K562 (cell line): Measurements from ENCODE around the gene USP24. TPM values are rescaled to one million over a fixed set of nuclear protein-coding genes. Genes with fewer than 3 reads are reported as not detected.

Experiments
- ATAC-seq: fragments of 200-7000 bp; cut with Tn5 transposase; 3 replicates; pipeline ENCODE4 v1.9.1; 2020; ENCODE audit warnings: moderate library complexity
- BruUV-seq: library from RNA; stranded (reverse); fragments of 400-500 nt; replicated peaks from 2 replicates; lab custom pipeline; 2021; lab: Mats Ljungman, UMichigan
- CTCF ChIA-PET: fragments of 300-600 bp; formaldehyde crosslinking; extraction: SDS; loops from one replicate; lab custom pipeline; 2021; ENCODE audit warnings: low intra/inter-chr PET ratio; lab: Yijun Ruan, JAX
- POLR2A ChIA-PET: fragments of 300-600, 350-650 bp; sonication (Branson Sonifier 250); formaldehyde crosslinking; extraction: SDS; loops from one replicate; lab custom pipeline; 2021; ENCODE audit warnings: antibody characterized with exemption, inconsistent platforms; lab: Yijun Ruan, JAX
- DNase-seq, 4 experiments: peaks; one replicate each; pipeline versions ENCODE4 v3.0.0 to v3.0.0-alpha.2; 2011 to 2018; ENCODE audit warnings: low spot score in 3 of 4, mixed read lengths in 3 of 4; ENCODE audit errors: extremely low read depth in 1 of 4
- FAIRE-seq: peaks from 2 replicates; lab custom pipeline; 2011; peaks lifted over from hg19 to GRCh38; lab: Jason Lieb, UNC
- H2AFZ ChIP-seq: 2 replicates; pipeline ENCODE4 v1.6.0; 2011; ENCODE audit warnings: low read depth, low read length, control low read depth, inconsistent platforms
- H3K27ac ChIP-seq: fragments of 200-600 bp; 3 replicates; pipeline ENCODE4 v1.8.0; 2011; ENCODE audit warnings: low read depth, mild to moderate bottlenecking, control low read depth, inconsistent platforms, low read length, moderate library complexity, mixed read lengths; ENCODE audit errors: extremely low read depth
- H3K27me3 ChIP-seq, 2 experiments: fragments of 300-600 bp in 1 of 2; 2 replicates in 1 of 2; 3 replicates in 1 of 2; pipeline versions ENCODE4 v1.6.0 to v1.8.0; 2011; ENCODE audit warnings: inconsistent platforms in 2 of 2, low read length in 2 of 2, mild to moderate bottlenecking in 1 of 2, mixed read lengths in 1 of 2, moderate library complexity in 1 of 2; ENCODE audit not compliant: control insufficient read depth in 2 of 2, insufficient read depth in 2 of 2
- H3K36me3 ChIP-seq: fragments of 300-600 bp; 3 replicates; pipeline ENCODE4 v1.8.0; 2011; ENCODE audit warnings: mild to moderate bottlenecking, low read length, inconsistent platforms; ENCODE audit not compliant: control insufficient read depth, insufficient read depth
- H3K4me1 ChIP-seq, 2 experiments: fragments of 200-600 bp in 1 of 2; replicated peaks in 1 of 2; 2 replicates in 1 of 2; 3 replicates in 1 of 2; pipeline versions ENCODE4 v1.5.1 to v1.8.0; 2011; ENCODE audit warnings: inconsistent platforms in 2 of 2, low read length in 2 of 2, mild to moderate bottlenecking in 1 of 2, mixed read lengths in 1 of 2, moderate library complexity in 1 of 2; ENCODE audit not compliant: control insufficient read depth in 2 of 2, insufficient read depth in 2 of 2
- H3K4me2 ChIP-seq: 2 replicates; pipeline ENCODE4 v1.6.1; 2011; ENCODE audit warnings: low read length, control low read depth, inconsistent platforms, mixed read lengths; ENCODE audit not compliant: insufficient read depth
- H3K4me3 ChIP-seq: fragments of 200-600 bp; sonication (generic), shearing (Covaris generic); 2 replicates; pipeline ENCODE4 v1.5.1; 2016; ENCODE audit warnings: control low read depth, inconsistent platforms
- H3K79me2 ChIP-seq: fragments of 200-600 bp; 3 replicates; pipeline ENCODE4 v1.8.0; 2011; ENCODE audit warnings: low read length, inconsistent platforms; ENCODE audit not compliant: control insufficient read depth, insufficient read depth
- H3K9ac ChIP-seq, 2 experiments: 2 replicates each; pipeline versions ENCODE4 v1.6.0 to v1.6.1; 2011; ENCODE audit warnings: low read depth in 2 of 2, low read length in 2 of 2, control low read depth in 1 of 2, inconsistent platforms in 1 of 2, mild to moderate bottlenecking in 1 of 2, mixed read lengths in 1 of 2; ENCODE audit not compliant: insufficient read depth in 1 of 2
- H3K9me1 ChIP-seq: one replicate; pipeline ENCODE4 v1.6.0; 2011; ENCODE audit warnings: inconsistent platforms, mild to moderate bottlenecking, low read length, moderate library complexity; ENCODE audit not compliant: control insufficient read depth, insufficient read depth
- H3K9me3 ChIP-seq: replicated peaks from 2 replicates; pipeline ENCODE4 v1.5.1; 2011; ENCODE audit warnings: low read depth, low read length, inconsistent platforms; ENCODE audit not compliant: control insufficient read depth, insufficient read depth
- H4K20me1 ChIP-seq: replicated peaks from 2 replicates; pipeline ENCODE4 v1.6.1; 2011; ENCODE audit warnings: low read length, inconsistent platforms, mixed read lengths; ENCODE audit not compliant: control insufficient read depth, insufficient read depth
- ARID4B ChIP-seq: sonication (generic); formaldehyde crosslinking; IDR thresholded peaks from 2 replicates; pipeline ENCODE4 v1.8.0; 2022; ENCODE audit warnings: mild to moderate bottlenecking, missing genetic modification reagents
- BCOR ChIP-seq: fragments of 450-650 bp; IDR thresholded peaks from 2 replicates; pipeline ENCODE4 v1.6.1; 2016
- CBFA2T2 ChIP-seq: fragments of 450-650 bp; conservative IDR thresholded peaks from 2 replicates; pipeline ENCODE4 v1.6.1; 2017; ENCODE audit warnings: mild to moderate bottlenecking
- CBX3 ChIP-seq, 2 experiments: IDR thresholded peaks; 1 replicate in 1 of 2; 2 replicates in 1 of 2; pipeline ENCODE4 v1.6.1; 2012; ENCODE audit warnings: inconsistent platforms in 2 of 2, low read length in 2 of 2, borderline replicate concordance in 1 of 2, control low read depth in 1 of 2
- CREBBP ChIP-seq: IDR thresholded peaks from one replicate; pipeline ENCODE4 v1.6.1; 2012; ENCODE audit warnings: low read depth, mild to moderate bottlenecking, control low read depth, inconsistent platforms, low read length
- DIDO1 ChIP-seq: fragments of 450-650 bp; IDR thresholded peaks from 2 replicates; pipeline ENCODE4 v1.6.1; 2016; ENCODE audit warnings: low read depth, missing biosample characterization, missing genetic modification characterization
- ETV5 ChIP-seq: sonication (generic); formaldehyde crosslinking; IDR thresholded peaks from 2 replicates; pipeline ENCODE4 v1.4.0; 2020; ENCODE audit warnings: low read depth, mild to moderate bottlenecking, missing genetic modification reagents
- EZH2 ChIP-seq: IDR thresholded peaks from 2 replicates; pipeline ENCODE4 v1.6.1; 2012; ENCODE audit warnings: low read depth, mild to moderate bottlenecking, inconsistent platforms, low read length, borderline replicate concordance
- FOXO4 ChIP-seq: fragments of 450-650 bp; formaldehyde crosslinking; IDR thresholded peaks from 2 replicates; pipeline ENCODE4 v1.4.0; 2020; ENCODE audit warnings: mild to moderate bottlenecking, moderate library complexity
- GMEB1 ChIP-seq: fragments of 250-450 bp; sonication (Bioruptor Pico); IDR thresholded peaks from 2 replicates; pipeline ENCODE4 v1.4.0; 2020; ENCODE audit warnings: mild to moderate bottlenecking
- KDM2B ChIP-seq: fragments of 250-450 bp; sonication (Bioruptor Pico); IDR thresholded peaks from 2 replicates; pipeline ENCODE4 v1.8.0; 2021; ENCODE audit warnings: mild to moderate bottlenecking, moderate library complexity
- MECOM ChIP-seq: fragments of 250-450 bp; sonication (Bioruptor Pico); IDR thresholded peaks from 2 replicates; pipeline ENCODE4 v1.8.0; 2022; ENCODE audit warnings: inconsistent platforms
- ZBED1 ChIP-seq: IDR thresholded peaks from 2 replicates; pipeline ENCODE4 v1.6.1; 2014
- ZFP1 ChIP-seq: fragments of 450-650 bp; formaldehyde crosslinking; IDR thresholded peaks from 2 replicates; pipeline ENCODE4 v1.4.0; 2020; ENCODE audit warnings: mild to moderate bottlenecking, mixed read lengths
- ZNF175 ChIP-seq: fragments of 200-800 bp; sonication (Bioruptor generic); IDR thresholded peaks from 2 replicates; pipeline ENCODE4 v1.6.1; 2016; ENCODE audit warnings: low read depth, mild to moderate bottlenecking, missing genetic modification characterization, missing compliant biosample characterization
- WGBS: fragments of 100-300 bp; shearing (Covaris generic); methylation state at CpG from one replicate; pipeline ENCODE4 v1.1.6; 2016; ENCODE audit warnings: low coverage, mixed read lengths; ENCODE audit not compliant: insufficient coverage; ENCODE audit errors: missing lambda C conversion rate; 5-methylcytosine and 5-hydroxymethylcytosine counted together
- in situ Hi-C: fragments of 300-500 bp; cut with MboI; formaldehyde crosslinking; loops from 4 replicates; pipeline ENCODE4 v1.15.0; 2018; ENCODE audit warnings: inconsistent platforms, mixed read lengths
- intact Hi-C: fragments of 100-400 bp; cut with micrococcal nuclease; formaldehyde crosslinking; loops from 2 replicates; pipeline ENCODE4 v1.14.2; 2022
- polyA plus RNA-seq, 8 experiments: library from polyadenylated mRNA; depleted of rRNA in 4 of 8; stranded (reverse) in 5 of 8; unstranded in 3 of 8; fragments of >200 nt; fragmentation: Nextera tagmentation in 2 of 8; fragmentation: Illumina TruSeq in 1 of 8; extraction: Ambion mirVana in 2 of 8; extraction: Trizol in 1 of 8; gene quantifications; 2 replicates each; pipeline versions ENCODE4 v1.2.1 to v1.2.3, GENCODE V29; 2011 to 2014; ENCODE audit warnings: inconsistent platforms in 1 of 8, missing spikeins in 1 of 8
- total RNA-seq, 7 experiments: library from RNA; depleted of rRNA in 6 of 7; stranded (reverse); fragments of >200 nt in 6 of 7; fragmentation: Illumina TruSeq in 2 of 7; extraction: Trizol in 2 of 7; gene quantifications; 2 replicates each; pipeline versions ENCODE4 v1.2.1 to v1.2.3, GENCODE V29; 2011 to 2021; ENCODE audit warnings: low replicate concordance in 1 of 7

USP24 gene
- total and polyA plus RNA-seq, 9 of the 15 experiments (the other 6 are each of a cell fraction or from before 2014, with no cell fraction given), result 7.7 to 62.6 (median 36.8) TPM

- TF ChIP-seq FOXO4 (CRISPR knock-in tag) (no peak), KDM2B (CRISPR knock-in tag) (no peak), GMEB1 (no peak), CREBBP (no peak), CBFA2T2 (no peak), MECOM (CRISPR knock-in tag) (no peak), ZFP1 (CRISPR knock-in tag) (no peak), ZNF175 (no peak), DIDO1 (tag) (no peak)
- TF ChIP-seq, all 486 proteins: peak for 0
Measured at GRCh38 chr1:55231745-55232144, 16.6 kb upstream of the USP24 start (continued).

- Histone ChIP-seq H3K4me1 (no peaks in the 10 kb centered on the region; a peak in 1 of 5 replicates), H4K20me1 (no peaks in the 10 kb centered on the region), H2AFZ (no peak overlapping the region), H3K27me3 (no peaks in the 10 kb centered on the region), H3K9me3 (peaks cover 11% of the 10 kb centered on the region), H3K36me3 (no peaks in the 10 kb centered on the region), H3K9ac (no peak overlapping the region), H3K4me2 (no peak overlapping the region), H3K79me2 (no peaks in the 10 kb centered on the region), H3K9me1 (no peaks in the 10 kb centered on the region), H3K4me3 (no peak overlapping the region), H3K27ac (no peak overlapping the region)
- intact Hi-C loops, result no loop called here
- 28% methylated on average over 3 of the region's 3 CpGs for WGBS
- FAIRE-seq, result no peak
- DNase-seq, result no peak
- POLR2A ChIA-PET, result interaction anchor here (0.7 to 1.3 kb wide), 4 partner anchors 9 to 63 kb away, joined by 3 to 4 read pairs (median 3); no protein-coding TSS in a partner anchor
- CTCF ChIA-PET, result no interaction called here
- no peak for ATAC-seq
- in situ Hi-C loops, result no loop called here
- BruUV-seq, result no TSS peak
- TF ChIP-seq CBX3 (IDR thresholded peaks at IDR 0.05; ENCODE audit: borderline replicate concordance in 1 of 2, low read length in 2 of 2) (no peak), BCOR (no peak), ETV5 (CRISPR knock-in tag) (no peak), ARID4B (no peak), EZH2 (no peak), ZBED1 (no peak)
Measured at GRCh38 chr1:55230659-55231058, 15.5 kb upstream of the USP24 start.
